H1 (cell line): ENCODE results near the gene RHOU.

Experiments used
- EP300 ChIP-seq, 2 experiments: IDR thresholded peaks; 1 replicate in 1 of 2; 2 replicates in 1 of 2; pipeline ENCODE4 v1.6.1; 2011 to 2012; ENCODE audit warnings: low read depth in 2 of 2, low read length in 2 of 2, mild to moderate bottlenecking in 2 of 2, borderline replicate concordance in 1 of 2, inconsistent platforms in 1 of 2, moderate library complexity in 1 of 2
- EZH2 ChIP-seq: fragments of 200-600 bp; sonication (generic); IDR thresholded peaks from 2 replicates; pipeline ENCODE4 v1.7.1; 2012; ENCODE audit warnings: low read depth, mild to moderate bottlenecking, moderate library complexity, low read length, inconsistent platforms; ENCODE audit not compliant: severe bottlenecking
- GABPA ChIP-seq: IDR thresholded peaks from 2 replicates; pipeline ENCODE4 v1.6.1; 2011; ENCODE audit warnings: mild to moderate bottlenecking, low read length, moderate library complexity, borderline replicate concordance; ENCODE audit not compliant: insufficient read depth
- GTF2F1 ChIP-seq: IDR thresholded peaks from 2 replicates; pipeline ENCODE4 v1.6.1; 2012; ENCODE audit warnings: low read depth, low read length, improper control_type of control experiment, borderline replicate concordance
- HDAC2 ChIP-seq, 2 experiments: fragments of 300-600 bp in 1 of 2; sonication (generic) in 1 of 2; IDR thresholded peaks; 2 replicates each; pipeline ENCODE4 v1.6.1; 2011 to 2012; ENCODE audit warnings: low read depth in 2 of 2, low read length in 2 of 2, mild to moderate bottlenecking in 2 of 2, moderate library complexity in 2 of 2, borderline replicate concordance in 1 of 2, inconsistent platforms in 1 of 2
- POLR2A ChIP-seq, 2 experiments: IDR thresholded peaks; 1 replicate in 1 of 2; 2 replicates in 1 of 2; pipeline ENCODE4 v1.6.1; 2011; ENCODE audit warnings: low read depth in 2 of 2, low read length in 2 of 2, mild to moderate bottlenecking in 2 of 2; ENCODE audit errors: control extremely low read depth in 1 of 2
- RNF2 ChIP-seq: fragments of 200-900, 300-1000 bp; sonication (generic); IDR thresholded peaks from 2 replicates; pipeline ENCODE4 v1.7.1; 2016; ENCODE audit warnings: borderline replicate concordance, low read depth, mild to moderate bottlenecking, antibody characterized with exemption, low read length; ENCODE audit not compliant: poor library complexity, severe bottlenecking; ENCODE audit errors: missing control alignments
- YY1 ChIP-seq: IDR thresholded peaks from 2 replicates; pipeline ENCODE4 v1.6.1; 2011; ENCODE audit warnings: low read depth, mild to moderate bottlenecking, low read length
- TF ChIP-seq, protein P1 (sequence below), 3 experiments: IDR thresholded peaks; 1 replicate in 2 of 3; 2 replicates in 1 of 3; pipeline versions ENCODE4 v1.5.1 to v1.6.1; 2011; ENCODE audit warnings: low read length in 3 of 3, mild to moderate bottlenecking in 3 of 3, inconsistent platforms in 2 of 3, low read depth in 1 of 3, moderate library complexity in 1 of 3; ENCODE audit not compliant: insufficient read depth in 1 of 3; ENCODE audit errors: control extremely low read depth in 1 of 3

DNA sequence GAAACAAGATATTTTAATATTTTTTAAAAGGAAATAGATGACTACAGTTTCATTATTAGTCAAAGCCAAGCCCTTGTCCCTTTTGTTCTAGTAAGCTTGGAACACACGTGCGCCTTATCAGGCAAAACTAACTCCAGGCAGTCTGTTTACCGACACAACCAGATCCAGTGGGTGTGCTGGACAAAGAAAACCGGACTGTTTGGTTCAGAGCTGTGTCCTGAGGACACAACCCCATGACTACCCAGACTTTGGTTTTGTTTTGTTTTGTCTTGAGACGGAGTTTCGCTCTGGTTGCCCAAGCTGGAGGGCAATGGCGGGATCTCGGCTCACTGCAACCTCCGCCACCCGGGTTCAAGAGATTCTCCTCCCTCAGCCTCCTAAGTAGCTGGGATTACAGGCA is 13.9 kb upstream of the RHOU start:
- TF ChIP-seq GABPA (no peak), EP300 (IDR thresholded peaks at IDR 0.05; ENCODE audit: borderline replicate concordance in 1 of 2, low read depth in 2 of 2, low read length in 2 of 2) (no peak), POLR2A (IDR thresholded peaks at IDR 0.05; ENCODE audit: control extremely low read depth in 1 of 2, low read depth in 2 of 2, low read length in 2 of 2) (no peak), RNF2 (no peak), HDAC2 (IDR thresholded peaks at IDR 0.05; ENCODE audit: borderline replicate concordance in 1 of 2, low read depth in 2 of 2, low read length in 2 of 2) (no peak), YY1 (no peak), GTF2F1 (no peak), EZH2 (no peak)
- TF ChIP-seq, protein P1, sequence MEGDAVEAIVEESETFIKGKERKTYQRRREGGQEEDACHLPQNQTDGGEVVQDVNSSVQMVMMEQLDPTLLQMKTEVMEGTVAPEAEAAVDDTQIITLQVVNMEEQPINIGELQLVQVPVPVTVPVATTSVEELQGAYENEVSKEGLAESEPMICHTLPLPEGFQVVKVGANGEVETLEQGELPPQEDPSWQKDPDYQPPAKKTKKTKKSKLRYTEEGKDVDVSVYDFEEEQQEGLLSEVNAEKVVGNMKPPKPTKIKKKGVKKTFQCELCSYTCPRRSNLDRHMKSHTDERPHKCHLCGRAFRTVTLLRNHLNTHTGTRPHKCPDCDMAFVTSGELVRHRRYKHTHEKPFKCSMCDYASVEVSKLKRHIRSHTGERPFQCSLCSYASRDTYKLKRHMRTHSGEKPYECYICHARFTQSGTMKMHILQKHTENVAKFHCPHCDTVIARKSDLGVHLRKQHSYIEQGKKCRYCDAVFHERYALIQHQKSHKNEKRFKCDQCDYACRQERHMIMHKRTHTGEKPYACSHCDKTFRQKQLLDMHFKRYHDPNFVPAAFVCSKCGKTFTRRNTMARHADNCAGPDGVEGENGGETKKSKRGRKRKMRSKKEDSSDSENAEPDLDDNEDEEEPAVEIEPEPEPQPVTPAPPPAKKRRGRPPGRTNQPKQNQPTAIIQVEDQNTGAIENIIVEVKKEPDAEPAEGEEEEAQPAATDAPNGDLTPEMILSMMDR (IDR thresholded peaks at IDR 0.05; ENCODE audit: control extremely low read depth in 1 of 3, insufficient read depth in 1 of 3, low read depth in 1 of 3, low read length in 3 of 3), result no peak
